ENCODE results near the gene RAPGEFL1.

GRCh38 chr17:40151414-40151963 is 25.8 kb upstream of the RAPGEFL1 start:
- TF ChIP-seq CTCF (IDR thresholded peaks at IDR 0.05) (no peak), EZH2 (IDR thresholded peaks at IDR 0.05) (no peak)

All from neural progenitor cell (in vitro differentiated cells).